ENCODE results near the gene THPO. TPM values are rescaled to one million over a fixed set of nuclear protein-coding genes. Genes with fewer than 3 reads are reported as not detected.

THPO gene
- total and polyA plus RNA-seq, 2 experiments from 2014 or later = 0.14 to 1.9 TPM

GRCh38 chr3:184323696-184324095 lies 54.3 kb downstream of the THPO start:
- Histone ChIP-seq H3K27ac (ENCODE audit: low read depth) (no peak overlapping the region), H3K27me3 (ENCODE audit: insufficient read depth) (no peaks in the 10 kb centered on the region), H3K36me3 (ENCODE audit: insufficient read depth) (peaks cover 91% of the 10 kb centered on the region), H3K4me3 (no peak overlapping the region), H3K79me2 (replicated peaks; ENCODE audit: insufficient read depth) (peaks cover 67% of the 10 kb centered on the region), H4K20me1 (replicated peaks; ENCODE audit: insufficient read depth) (peaks cover 59% of the 10 kb centered on the region), H3K9me2 (ENCODE audit: insufficient read depth) (no peaks in the 10 kb centered on the region), H2AFZ (no peak overlapping the region), H3K4me1 (ENCODE audit: insufficient read depth) (no peaks in the 10 kb centered on the region), H3K4me2 (no peak overlapping the region), H3F3A (replicated peaks; ENCODE audit: low read depth) (peaks cover 16% of the 10 kb centered on the region; the same call in 1 of the 2 replicates)
- ATAC-seq = no peak
- Mint-ChIP-seq H3K27me3 (ENCODE audit: insufficient read depth, low read depth, poor library complexity) (peaks cover 30% of the 10 kb centered on the region), H3K4me1 (peaks cover 9% of the 10 kb centered on the region), H3K9me3 (no peaks in the 10 kb centered on the region), H3K4me3 (no peak overlapping the region), H3K36me3 (ENCODE audit: low read depth) (peaks cover 98% of the 10 kb centered on the region), H3K27ac (no peak overlapping the region)
- TF ChIP-seq POLR2AphosphoS5 (IDR thresholded peaks at IDR 0.05; ENCODE audit: low read depth) = no peak
- TF ChIP-seq, protein P1, sequence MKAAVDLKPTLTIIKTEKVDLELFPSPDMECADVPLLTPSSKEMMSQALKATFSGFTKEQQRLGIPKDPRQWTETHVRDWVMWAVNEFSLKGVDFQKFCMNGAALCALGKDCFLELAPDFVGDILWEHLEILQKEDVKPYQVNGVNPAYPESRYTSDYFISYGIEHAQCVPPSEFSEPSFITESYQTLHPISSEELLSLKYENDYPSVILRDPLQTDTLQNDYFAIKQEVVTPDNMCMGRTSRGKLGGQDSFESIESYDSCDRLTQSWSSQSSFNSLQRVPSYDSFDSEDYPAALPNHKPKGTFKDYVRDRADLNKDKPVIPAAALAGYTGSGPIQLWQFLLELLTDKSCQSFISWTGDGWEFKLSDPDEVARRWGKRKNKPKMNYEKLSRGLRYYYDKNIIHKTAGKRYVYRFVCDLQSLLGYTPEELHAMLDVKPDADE (IDR thresholded peaks at IDR 0.05) = no peak
- no peak for TF ChIP-seq EZH2 (IDR thresholded peaks at IDR 0.05; ENCODE audit: low read depth, unreplicated experiment)
- no peak for TF ChIP-seq NANOG (IDR thresholded peaks at IDR 0.05; ENCODE audit: borderline replicate concordance)
- no peak for TF ChIP-seq ZNF331 (CRISPR knock-in tag; IDR thresholded peaks at IDR 0.05; ENCODE audit: low read depth)
- no peak for TF ChIP-seq EZH2phosphoT487 (IDR thresholded peaks at IDR 0.05; ENCODE audit: unreplicated experiment)
- TF ChIP-seq REST (IDR thresholded peaks at IDR 0.05; ENCODE audit: unreplicated experiment) = no peak
- no peak for TF ChIP-seq JUNB (IDR thresholded peaks at IDR 0.05; ENCODE audit: unreplicated experiment)
- TF ChIP-seq CREB1 (CRISPR knock-in tag; IDR thresholded peaks at IDR 0.05; ENCODE audit: low read depth) = no peak
- no peak for TF ChIP-seq CTCF (conservative IDR thresholded peaks at IDR 0.05; ENCODE audit: low read depth in 2 of 2)
- TF ChIP-seq ZNF114 (CRISPR knock-in tag; IDR thresholded peaks at IDR 0.05) = no peak
- no peak for TF ChIP-seq STAT1 (IDR thresholded peaks at IDR 0.05; ENCODE audit: unreplicated experiment)
- no peak for TF ChIP-seq ZNF462 (CRISPR knock-in tag; IDR thresholded peaks at IDR 0.05)
- DNase-seq (ENCODE audit: low spot score) = no peak
